ENCODE results near the gene NEIL1. TPM values are rescaled to one million over a fixed set of nuclear protein-coding genes. Genes with fewer than 3 reads are reported as not detected.

The NEIL1 gene
- total RNA-seq, result 1.7 and 7.0 TPM in 2 replicates

GRCh38 chr15:75346796-75347221 lies at the start of gene NEIL1:
Gene NEIL1, plus strand, starts transcription at chr15:75347039. Its CDS starts 1,867 bp downstream, at chr15:75348906.

GRCh38 chr15:75335705-75336355 lies 11.0 kb upstream of the NEIL1 start, which contains the start of gene COMMD4:
Gene COMMD4, plus strand, starts transcription at chr15:75336063. Its CDS starts 27 bp downstream, at chr15:75336090.

GRCh38 chr15:75367913-75368688 lies 21.3 kb downstream of the NEIL1 start, which contains the start of gene MAN2C1:
Gene MAN2C1, minus strand, starts transcription at chr15:75368607. Its CDS starts 24 bp downstream, at chr15:75368583.

Other genes starting within 250 kb of the NEIL1 start
- gene C15orf39, start 145.2 kb upstream of the NEIL1 start, total RNA-seq, result 2.3 and 2.5 TPM in 2 replicates
- 0.28 TPM in 1 of 2 replicates, not detected in the other for gene GOLGA6C, start 88.7 kb upstream of the NEIL1 start, total RNA-seq
- under 0.01 TPM in 1 of 2 replicates, not detected in the other for gene GOLGA6D, start 64.2 kb upstream of the NEIL1 start, total RNA-seq
- gene COMMD4, start 11.0 kb upstream of the NEIL1 start, total RNA-seq, result 36.1 and 85.7 TPM in 2 replicates
- 80.5 and 119 TPM in 2 replicates for gene MAN2C1, start 21.6 kb downstream of the NEIL1 start, total RNA-seq
- 14.1 and 18.6 TPM in 2 replicates for gene SIN3A, start 104.7 kb downstream of the NEIL1 start, total RNA-seq
- gene PTPN9, start 232.3 kb downstream of the NEIL1 start, total RNA-seq, result 17.8 and 18.2 TPM in 2 replicates